Activated CD4-positive, alpha-beta T cell treated with anti-CD3 and anti-CD28 coated beads, Interleukin-10, Interleukin-2, amounts not matched to agents 100 ng/mL and 50 ng/mL, durations not matched to agents 16 hours and 8 hours (primary cell): ENCODE data around the gene MYEF2.

Experiments used
- DNase-seq: peaks from one replicate; pipeline ENCODE4 v3.0.0-alpha.2; 2020

The MYEF2 gene

DNA sequence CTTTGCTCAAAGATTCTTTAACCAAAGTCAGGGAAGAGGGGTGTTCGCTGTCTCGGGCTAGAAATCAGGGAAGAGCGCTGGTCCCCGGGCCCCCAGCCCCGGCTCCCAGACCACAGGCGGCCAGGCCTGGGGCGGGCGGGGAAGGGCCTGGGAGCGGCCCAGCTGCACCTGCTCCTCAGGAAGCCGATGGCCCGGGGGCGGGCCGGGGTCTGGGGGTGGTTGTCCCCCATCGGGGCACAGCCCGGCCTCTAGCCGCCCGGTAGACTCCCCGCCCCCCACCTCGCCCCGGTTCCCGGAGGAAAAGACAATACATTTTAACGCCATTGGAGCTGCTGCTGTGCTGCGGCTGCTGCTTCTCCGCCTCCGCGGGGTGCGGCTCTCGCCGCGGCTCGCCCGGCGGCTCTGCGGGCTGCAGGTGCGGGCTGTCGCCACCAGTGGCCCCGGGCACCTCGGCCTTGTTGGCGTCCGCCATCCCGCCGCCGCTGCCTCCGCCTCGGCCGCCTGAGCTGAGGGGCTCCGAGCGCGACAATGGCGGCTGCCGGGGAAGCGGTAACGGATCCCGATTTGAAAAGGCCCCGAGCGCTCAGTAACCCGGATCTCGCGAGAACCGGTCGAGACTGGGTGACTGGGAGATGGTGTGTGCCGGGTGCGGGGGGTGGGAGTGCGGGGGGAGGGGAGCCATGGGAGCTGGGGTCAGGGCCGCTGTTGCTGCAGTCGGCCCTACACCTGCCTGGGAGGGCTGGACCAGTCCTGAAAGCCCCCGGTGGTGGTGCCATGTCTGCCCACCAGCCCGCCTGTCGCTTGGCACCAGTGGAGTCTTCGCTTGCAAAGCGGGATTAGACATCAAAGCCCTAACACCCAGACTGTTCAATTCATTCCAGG lies at the start of gene MYEF2:
TSS of gene MYEF2 (minus strand) at position 530 of the 882 bp plus-strand sequence. CDS start at position 472, 58 bp downstream.
- peak; percentile 81 for DNase-seq

GRCh38 chr15:48225771-48226170 lies 47.7 kb upstream of the MYEF2 start:
- DNase-seq, result no peak

DNA sequence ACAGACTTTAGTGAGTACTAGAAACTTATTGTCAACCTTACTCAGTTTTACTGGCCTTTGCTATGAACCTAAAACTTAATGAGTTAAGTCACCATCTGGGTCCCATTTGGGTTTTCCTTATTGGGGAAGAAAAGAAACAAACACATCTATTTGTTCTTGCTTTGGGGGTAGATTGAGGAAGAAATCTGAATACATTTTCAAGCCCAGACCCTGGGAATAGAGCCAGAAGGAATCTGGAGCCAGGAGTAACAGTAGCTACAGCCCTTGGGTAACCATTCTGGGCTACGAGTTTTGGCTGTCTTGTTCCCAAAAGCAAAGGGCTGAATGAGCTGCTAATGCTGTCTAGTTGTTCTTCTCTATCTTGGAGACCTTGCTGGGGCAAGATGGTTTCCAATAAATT lies 44.5 kb upstream of the MYEF2 start:
- no peak for DNase-seq

DNA sequence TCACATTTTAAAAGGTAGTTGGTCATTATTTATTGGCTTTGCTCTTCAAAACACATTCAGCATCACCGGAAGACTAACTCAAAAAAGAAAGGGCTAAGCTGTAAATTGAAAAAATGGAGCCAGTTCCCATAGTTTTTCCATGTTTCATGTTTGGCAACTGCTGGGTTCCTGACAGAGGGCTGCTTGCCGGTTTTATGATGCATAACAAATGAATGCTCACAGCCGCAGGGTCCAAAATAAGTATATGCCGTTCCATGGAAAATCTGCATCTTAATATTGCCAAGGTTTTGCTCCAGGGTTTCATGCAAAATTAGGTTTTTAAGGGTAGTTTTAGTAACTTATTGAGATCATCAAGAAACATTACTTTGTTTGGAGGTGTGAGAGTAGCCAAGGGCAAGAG lies 43.8 kb upstream of the MYEF2 start:
- DNase-seq, result no peak

- DNase-seq, result no peak
Measured at GRCh38 chr15:48221261-48221660, 43.2 kb upstream of the MYEF2 start.

- DNase-seq, result no peak
Measured at GRCh38 chr15:48205981-48206380, 27.9 kb upstream of the MYEF2 start, which contains the start of gene SLC12A1. TSS of gene SLC12A1 (plus strand) at chr15:48206302. CDS start at chr15:48207720, 1,418 bp downstream.

DNA sequence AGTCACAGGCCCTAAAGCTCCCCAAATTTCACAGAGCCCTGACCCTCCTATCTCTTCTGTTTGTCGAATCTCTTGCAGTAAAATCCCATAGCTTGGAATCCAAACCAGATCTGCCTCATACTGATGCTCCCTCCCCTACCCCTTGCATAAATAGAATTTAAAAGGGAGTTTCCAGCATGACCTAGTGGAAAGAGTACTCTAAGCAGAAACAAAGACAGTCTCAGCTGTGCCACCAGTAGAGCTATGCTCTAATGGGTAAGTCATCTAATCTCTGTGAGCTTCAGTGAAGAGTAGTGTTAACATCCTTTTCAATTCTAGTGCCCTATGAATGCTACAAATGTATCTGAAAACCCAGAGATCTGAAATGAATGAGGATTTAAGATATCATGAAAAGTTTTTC lies 24.0 kb upstream of the MYEF2 start:
- no peak for DNase-seq

DNA sequence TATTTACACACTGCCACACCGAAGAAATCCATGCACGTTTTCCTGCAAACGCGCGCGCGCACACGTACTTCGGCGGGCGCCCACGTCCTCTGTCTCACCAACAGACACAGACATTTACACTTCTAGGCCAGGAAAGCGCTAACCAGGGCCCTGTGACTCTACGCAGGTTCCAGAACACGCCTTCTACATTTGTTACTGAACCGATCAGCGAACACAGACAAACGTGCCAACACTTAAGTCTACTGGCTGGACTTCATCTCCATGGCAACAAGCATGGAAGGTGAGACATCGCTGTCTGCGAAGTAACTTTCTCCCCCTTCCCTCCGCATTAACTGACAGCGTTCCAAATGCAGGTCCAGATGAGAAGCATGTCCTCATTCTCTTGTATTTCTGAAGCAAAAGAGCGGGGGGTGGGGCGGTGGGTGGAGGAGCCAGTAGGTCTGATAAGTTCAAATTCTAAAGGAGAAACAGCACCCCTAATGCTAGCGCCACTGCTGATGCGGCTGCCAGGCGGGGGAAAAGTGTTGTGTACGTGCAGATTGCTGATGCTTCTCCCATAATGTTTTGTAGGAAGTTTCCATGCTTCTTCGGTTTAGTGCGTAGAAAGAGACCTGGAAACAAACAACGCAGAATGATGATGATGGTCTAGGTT lies 13.6 kb upstream of the MYEF2 start, which contains the start of gene CTXN2:
TSS of gene CTXN2 (plus strand) at position 92 of the 652 bp plus-strand sequence. CDS start 9,636 bp downstream, outside the sequence.
- DNase-seq, result no peak

GRCh38 chr15:48190932-48191573 lies 13.0 kb upstream of the MYEF2 start:
- DNase-seq, result peak; percentile 32

DNA sequence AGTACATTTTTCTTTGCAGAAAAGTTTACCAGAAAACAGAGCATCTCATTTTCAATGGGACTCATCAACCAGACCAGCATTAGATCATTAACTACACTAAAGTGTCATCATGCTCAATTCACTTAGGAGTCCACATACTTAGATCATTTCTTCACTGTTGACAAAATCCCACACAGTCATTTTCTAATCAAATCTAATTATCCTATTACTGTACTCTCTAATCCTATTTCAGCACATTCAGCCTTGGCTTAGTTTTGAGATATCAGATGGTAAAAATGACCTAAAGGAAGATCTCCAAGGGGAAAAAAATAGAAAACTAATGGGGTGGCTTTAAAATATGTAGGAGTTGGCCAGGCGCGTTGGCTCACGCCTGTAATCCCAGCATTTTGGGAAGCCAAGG lies 8.2 kb upstream of the MYEF2 start:
- DNase-seq, result no peak

GRCh38 chr15:48185529-48185928 lies 7.4 kb upstream of the MYEF2 start:
- DNase-seq, result no peak

- no peak for DNase-seq
Measured at GRCh38 chr15:48182749-48183148, 4.7 kb upstream of the MYEF2 start.

DNA sequence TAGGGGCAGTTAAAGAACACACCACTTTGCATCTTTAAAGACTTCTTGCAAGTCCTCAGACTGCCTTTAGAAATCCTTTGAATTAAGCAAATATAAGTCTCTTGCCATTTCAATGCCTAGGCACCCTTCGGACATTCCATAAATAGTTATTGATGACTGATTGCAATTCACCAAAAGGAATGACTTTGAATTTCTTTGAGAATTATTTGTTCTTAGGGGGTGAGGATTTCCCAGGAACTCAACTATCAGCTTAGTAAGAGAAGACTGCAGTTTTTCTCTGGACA lies 495 bp upstream of the MYEF2 start:
- DNase-seq, result no peak

GRCh38 chr15:48177383-48177765 lies 721 bp downstream of the MYEF2 start:
- DNase-seq, result peak; percentile 37

DNA sequence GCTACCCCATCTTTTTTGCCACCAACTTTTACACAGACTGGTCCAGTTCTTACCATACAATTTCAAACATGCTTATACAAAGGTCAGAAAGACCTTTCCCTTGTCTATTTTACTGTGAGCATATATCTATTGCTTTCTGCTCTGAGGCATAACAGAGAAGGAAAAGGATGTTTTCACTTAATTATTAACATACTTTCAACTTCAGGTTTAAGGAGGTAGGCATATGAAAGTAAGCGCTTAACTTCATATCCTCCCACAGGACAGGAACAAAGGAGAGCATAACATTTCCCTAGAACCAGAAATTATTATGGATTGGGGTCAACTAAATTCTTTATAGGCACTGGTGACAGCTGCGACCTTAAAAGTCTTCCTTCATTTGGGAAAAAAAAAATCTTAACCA lies 1.1 kb downstream of the MYEF2 start:
- no peak for DNase-seq

DNA sequence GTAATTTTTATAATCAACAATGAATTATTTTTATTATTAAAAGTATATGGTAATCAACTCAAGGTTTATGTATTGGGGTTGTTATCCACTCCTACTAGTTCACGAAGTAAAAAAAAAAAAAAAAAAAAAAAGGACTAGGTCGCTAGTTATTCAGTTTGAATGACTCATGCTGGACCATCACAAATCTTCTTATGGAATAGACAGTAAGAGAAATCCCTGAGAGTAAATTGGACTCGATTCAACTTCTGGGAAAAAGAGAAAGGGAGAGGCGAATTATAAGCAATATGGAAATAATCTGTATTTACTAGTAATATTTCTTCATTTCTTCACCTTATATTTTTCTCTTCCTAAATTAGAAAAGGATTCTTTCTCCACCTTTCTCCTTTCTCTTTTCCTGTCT lies 2.0 kb downstream of the MYEF2 start:
- DNase-seq, result no peak

- DNase-seq, result peak; percentile 4
Measured at GRCh38 chr15:48175126-48175525, 3.0 kb downstream of the MYEF2 start.

DNA sequence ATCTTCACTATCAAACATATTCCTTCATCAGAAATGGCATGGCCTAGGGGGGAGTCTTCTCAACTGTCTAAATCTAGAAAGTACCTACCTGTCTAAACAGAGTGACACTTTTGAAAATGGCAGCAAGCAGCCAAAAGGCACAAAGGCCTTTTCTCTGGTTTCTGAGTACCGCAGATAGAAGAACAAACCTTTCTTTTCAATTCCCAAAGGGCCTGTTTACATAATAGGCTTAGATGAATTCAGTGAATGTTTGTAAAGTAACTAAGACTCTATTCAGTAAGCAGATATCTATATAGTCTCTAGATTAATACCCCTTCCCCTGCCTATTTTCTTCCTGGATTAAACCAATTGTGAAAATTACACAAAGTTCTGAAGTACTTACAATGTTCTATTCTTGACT lies 7.1 kb downstream of the MYEF2 start:
- no peak for DNase-seq

- DNase-seq, result no peak
Measured at GRCh38 chr15:48168616-48169015, 9.5 kb downstream of the MYEF2 start.

GRCh38 chr15:48153526-48153925 lies 24.6 kb downstream of the MYEF2 start:
- no peak for DNase-seq

GRCh38 chr15:48149858-48150257 lies 28.2 kb downstream of the MYEF2 start:
- no peak for DNase-seq

DNA sequence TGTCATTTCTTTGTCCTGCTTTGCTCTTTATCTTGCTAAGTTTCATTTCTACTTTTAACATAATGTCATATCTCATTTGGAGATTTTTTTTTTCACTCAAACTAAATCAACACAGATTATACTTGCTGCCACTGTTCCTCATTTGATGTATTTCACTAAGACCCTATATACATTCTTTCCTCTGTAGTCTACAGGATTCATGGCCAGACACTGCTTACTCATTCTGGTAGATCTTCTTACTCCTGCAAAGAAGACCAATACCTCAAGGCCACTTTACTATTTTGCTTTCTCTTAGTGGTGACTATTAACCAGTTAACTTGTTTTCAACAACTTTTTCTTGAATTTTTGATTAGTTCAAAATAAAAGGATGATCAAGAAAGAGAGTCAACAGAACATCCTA lies 30.7 kb downstream of the MYEF2 start:
- DNase-seq, result no peak

DNA sequence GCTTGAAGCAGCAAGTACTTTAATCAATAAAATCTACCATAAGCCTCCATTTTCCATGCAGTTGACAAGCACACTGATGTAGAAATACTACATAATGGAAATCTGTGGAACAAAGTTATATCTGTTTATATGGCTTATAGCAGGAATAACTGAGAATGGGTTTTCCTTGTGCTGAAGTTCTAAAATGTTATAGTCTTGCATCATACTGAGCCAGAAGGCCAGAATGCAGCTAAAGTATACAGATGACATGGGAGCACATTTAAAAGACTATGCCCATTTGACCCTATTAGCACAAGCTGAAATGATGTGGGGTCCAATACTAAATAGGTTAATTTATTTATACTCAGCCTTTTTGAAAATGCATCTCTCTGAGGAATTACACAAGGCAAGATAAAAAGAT lies 32.2 kb downstream of the MYEF2 start:
- DNase-seq, result no peak

GRCh38 chr15:48144889-48145288 lies 33.2 kb downstream of the MYEF2 start:
- DNase-seq, result no peak
